Glomerular visceral epithelial cell (primary cell): ENCODE data around the gene CAMK4.
"Not testable (repeated sequence)": the region's sequence is repeated elsewhere in the genome, so short reads cannot be mapped to it uniquely, and the experiment has no call there.

Experiments used
- DNase-seq: peaks from one replicate; pipeline ENCODE4 v3.0.0-alpha.2; 2016; ENCODE audit errors: extremely low spot score

Gene CAMK4

GRCh38 chr5:111383288-111383970, 159.2 kb downstream of the CAMK4 start:
- DNase-seq = peak; percentile 49

GRCh38 chr5:111384220-111384619, 160.0 kb downstream of the CAMK4 start:
- DNase-seq = peak; percentile 28

GRCh38 chr5:111385051-111385450, 160.9 kb downstream of the CAMK4 start:
- DNase-seq = no peak

- no peak for DNase-seq
Observed at GRCh38 chr5:111385970-111386831, 162.0 kb downstream of the CAMK4 start.

GRCh38 chr5:111386832-111387162, 162.6 kb downstream of the CAMK4 start:
- DNase-seq = no peak

GRCh38 chr5:111387361-111387760, 163.2 kb downstream of the CAMK4 start:
- DNase-seq = no peak

- DNase-seq = peak; percentile 82
Observed at GRCh38 chr5:111389390-111390082, 165.4 kb downstream of the CAMK4 start.

GRCh38 chr5:111392181-111392580, 168.0 kb downstream of the CAMK4 start:
- DNase-seq = no peak

GRCh38 chr5:111394586-111394985, 170.4 kb downstream of the CAMK4 start:
- DNase-seq = no peak

GRCh38 chr5:111398013-111398412, 173.8 kb downstream of the CAMK4 start:
- DNase-seq = no peak

GRCh38 chr5:111399113-111399512, 174.9 kb downstream of the CAMK4 start:
- no peak for DNase-seq

GRCh38 chr5:111401906-111402305, 177.7 kb downstream of the CAMK4 start:
- DNase-seq = no peak

GRCh38 chr5:111404270-111404769, 180.1 kb downstream of the CAMK4 start:
- no peak for DNase-seq

- DNase-seq = no peak
Observed at GRCh38 chr5:111407562-111407961, 183.4 kb downstream of the CAMK4 start.

GRCh38 chr5:111408817-111409216, 184.6 kb downstream of the CAMK4 start:
- DNase-seq = no peak

- not testable (repeated sequence) for DNase-seq
Observed at GRCh38 chr5:111409266-111409665, 185.1 kb downstream of the CAMK4 start.

GRCh38 chr5:111410067-111410466, 185.9 kb downstream of the CAMK4 start:
- not testable (repeated sequence) for DNase-seq

GRCh38 chr5:111411301-111411700, 187.1 kb downstream of the CAMK4 start:
- peak; percentile 18 for DNase-seq

- DNase-seq = no peak
Observed at GRCh38 chr5:111412593-111412992, 188.4 kb downstream of the CAMK4 start.

- DNase-seq = no peak
Observed at GRCh38 chr5:111415053-111415452, 190.9 kb downstream of the CAMK4 start.

GRCh38 chr5:111422245-111422644, 198.1 kb downstream of the CAMK4 start:
- DNase-seq = no peak
